ENCODE measurements around the gene KRTAP29-1.
A peak's percentile ranks its signal among the peaks of the same experiment; 100 is the strongest.

Gene KRTAP29-1

GRCh38 chr17:41327411-41328120 is 24.9 kb upstream of the KRTAP29-1 start:
- no peak for DNase-seq

GRCh38 chr17:41326173-41327145 is 23.8 kb upstream of the KRTAP29-1 start:
- no peak for DNase-seq

DNA sequence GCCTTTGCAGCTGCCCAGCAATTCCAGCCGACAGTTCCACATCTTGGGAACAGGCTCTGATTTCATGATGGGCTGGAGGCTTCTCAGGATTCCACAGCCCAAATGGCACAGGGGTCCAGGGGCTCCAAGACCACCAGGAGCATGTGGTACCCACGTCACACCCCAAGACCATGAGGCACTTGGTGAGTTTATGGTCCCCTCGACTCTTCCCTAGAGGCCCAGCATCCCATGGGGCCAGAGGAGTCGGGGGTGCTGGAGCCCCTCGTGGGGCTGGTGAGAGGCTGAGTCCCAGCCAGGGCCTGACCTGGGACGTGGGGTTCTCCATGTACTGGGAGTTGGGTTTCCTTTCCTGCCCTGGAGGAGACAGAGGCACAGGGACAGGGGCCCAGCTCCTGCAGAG is 23.0 kb upstream of the KRTAP29-1 start:
- no peak for DNase-seq

DNA sequence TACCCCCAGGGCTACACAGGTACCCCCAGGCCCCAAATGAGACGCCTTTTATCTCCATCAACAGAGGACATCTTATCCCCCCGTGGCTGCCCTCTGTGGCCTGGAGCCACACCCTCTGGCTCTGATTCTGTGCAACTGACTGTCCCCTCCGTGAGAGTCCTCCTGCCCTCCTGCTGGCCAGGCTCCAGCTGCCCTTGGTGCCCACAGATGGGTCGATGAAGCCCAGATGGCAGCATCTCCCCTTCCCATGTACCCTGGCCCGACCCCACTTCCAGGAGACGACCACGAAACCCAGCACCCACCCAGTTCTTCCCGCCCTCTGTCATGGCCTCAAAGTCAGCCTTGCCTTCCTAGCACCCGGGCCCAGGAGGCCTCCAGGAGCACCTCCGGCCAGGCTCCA is 22.5 kb upstream of the KRTAP29-1 start:
- no peak for DNase-seq

- peak; percentile 13 for DNase-seq
Measured at GRCh38 chr17:41324180-41325075, 21.8 kb upstream of the KRTAP29-1 start.

- DNase-seq, result no peak
Measured at GRCh38 chr17:41322903-41323895, 20.5 kb upstream of the KRTAP29-1 start.

- peak; percentile 69 for DNase-seq
Measured at GRCh38 chr17:41322094-41322902, 19.6 kb upstream of the KRTAP29-1 start.

GRCh38 chr17:41318231-41318630 is 15.6 kb upstream of the KRTAP29-1 start:
- no peak for DNase-seq

DNA sequence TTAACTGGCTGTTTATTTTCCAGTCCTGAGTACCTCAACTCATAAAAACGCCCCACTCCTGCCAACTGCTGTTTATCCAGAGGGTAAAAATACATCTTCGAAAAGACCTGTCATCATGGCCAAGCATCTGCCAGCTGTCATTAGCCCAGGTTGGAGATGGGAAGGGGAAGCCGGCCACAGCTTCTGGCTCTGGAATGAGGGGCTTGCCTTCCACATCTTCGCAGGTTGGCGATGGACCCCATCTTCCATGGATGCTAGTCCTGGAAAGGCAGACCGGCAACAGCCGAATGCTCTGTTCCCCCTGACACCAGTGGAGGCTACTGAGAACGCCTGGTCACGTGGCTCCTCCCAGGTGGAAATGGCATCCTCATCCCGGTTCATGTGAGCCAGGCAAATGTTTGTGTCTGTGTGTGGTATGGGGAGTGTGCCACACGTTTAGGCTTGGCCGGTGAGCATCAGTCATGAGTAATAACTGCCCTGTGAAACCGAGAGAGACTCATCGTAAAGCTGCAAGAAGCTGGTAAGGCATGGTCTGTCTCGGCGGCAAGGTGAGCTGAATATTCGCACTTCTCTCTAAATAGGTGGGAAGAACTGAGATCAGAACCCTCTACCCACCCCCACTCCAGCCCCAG is 13.3 kb upstream of the KRTAP29-1 start:
- DNase-seq, result peak; percentile 66

DNA sequence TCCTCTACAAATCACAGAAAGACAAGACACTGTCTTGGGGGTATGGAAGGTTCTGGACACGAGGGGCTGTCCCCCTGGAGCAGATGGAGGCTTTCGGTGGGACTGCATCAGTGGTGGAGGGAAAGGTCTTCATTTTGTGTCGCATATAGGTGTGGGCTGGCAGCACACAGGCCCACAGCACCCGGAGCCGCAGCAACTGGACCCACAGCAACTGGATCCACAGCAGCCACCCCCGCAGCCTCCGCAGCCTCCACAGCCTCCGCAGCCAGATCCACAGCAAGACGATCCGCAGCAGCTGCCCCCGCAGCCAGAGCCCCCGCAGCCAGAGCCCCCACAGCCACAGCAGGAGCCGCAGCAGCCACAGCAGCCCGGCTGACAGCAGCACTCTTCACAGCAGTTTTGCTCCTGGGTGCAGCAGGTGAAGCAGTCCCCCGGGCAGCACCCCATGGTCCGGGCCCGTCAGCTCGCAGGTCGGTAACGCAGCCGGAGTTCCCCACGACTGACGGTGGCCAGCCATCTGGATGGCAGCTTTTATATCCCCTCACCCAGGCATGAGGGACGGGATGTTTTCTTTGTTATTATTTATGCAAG is 12.6 kb upstream of the KRTAP29-1 start, which contains the start of gene KRTAP17-1:
KRTAP17-1 (minus strand) TSS at position 507 of the 591 bp plus-strand sequence; CDS start at position 447, 60 bp downstream.
- no peak for DNase-seq

GRCh38 chr17:41311111-41311510 is 8.5 kb upstream of the KRTAP29-1 start:
- DNase-seq, result no peak

DNA sequence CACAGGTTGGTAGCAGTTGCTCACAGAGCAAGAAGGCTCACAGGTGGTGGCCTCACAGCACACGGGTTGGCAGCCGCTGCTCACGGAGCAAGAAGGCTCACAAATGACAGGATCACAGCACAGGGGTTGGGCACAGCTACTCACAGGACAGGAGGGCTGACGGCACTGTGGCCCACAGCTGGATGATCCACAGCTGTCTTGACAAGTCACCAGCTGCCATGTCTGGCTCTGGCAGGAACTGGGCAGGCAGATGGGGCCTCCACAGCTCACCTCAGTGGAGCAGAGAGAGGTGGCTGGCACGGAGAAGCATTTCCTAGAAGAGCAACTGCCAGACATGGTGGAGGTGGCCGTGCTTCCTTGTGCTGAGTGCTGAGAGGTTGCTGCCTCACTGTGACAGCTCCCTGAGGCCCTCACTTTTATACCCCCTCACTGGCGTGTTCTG is 6.3 kb upstream of the KRTAP29-1 start, which contains the start of gene KRTAP16-1:
KRTAP16-1 (minus strand) TSS at position 392 of the 442 bp plus-strand sequence; CDS start at position 336, 56 bp downstream.
- DNase-seq, result no peak

DNA sequence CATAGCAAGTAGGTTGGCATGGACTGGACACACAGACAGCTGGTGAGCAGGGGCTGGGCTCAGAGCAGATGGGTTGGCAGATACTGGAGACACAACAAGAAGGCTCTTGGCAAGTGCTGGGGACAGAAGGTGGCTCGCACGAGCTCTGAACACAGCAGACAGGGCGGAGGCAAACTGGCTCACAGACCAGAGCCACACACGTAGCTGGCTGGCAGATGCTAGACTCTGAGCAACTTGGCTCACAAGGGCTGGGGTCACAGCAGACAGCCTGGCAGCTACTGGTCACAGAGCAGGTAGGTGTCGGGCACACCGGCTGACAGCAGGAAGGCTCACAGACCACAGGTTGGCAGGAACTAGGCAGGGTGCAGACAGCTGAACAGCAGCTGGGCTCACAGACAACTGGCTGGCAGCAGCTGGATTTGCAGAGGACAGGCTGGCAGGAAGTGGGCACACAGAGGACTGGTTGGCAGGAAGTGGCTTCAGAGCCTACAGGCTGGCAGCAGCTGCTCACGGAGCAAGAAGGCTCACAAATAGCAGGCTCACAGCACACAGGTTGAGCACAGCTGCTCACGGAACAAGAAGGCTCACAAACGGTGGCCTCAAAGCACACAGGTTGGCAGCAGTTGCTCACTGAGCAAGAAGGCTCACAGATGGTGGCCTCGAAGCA is 5.7 kb upstream of the KRTAP29-1 start:
- peak; percentile 28 for DNase-seq

GRCh38 chr17:41307647-41308046 is 5.0 kb upstream of the KRTAP29-1 start:
- no peak for DNase-seq

DNA sequence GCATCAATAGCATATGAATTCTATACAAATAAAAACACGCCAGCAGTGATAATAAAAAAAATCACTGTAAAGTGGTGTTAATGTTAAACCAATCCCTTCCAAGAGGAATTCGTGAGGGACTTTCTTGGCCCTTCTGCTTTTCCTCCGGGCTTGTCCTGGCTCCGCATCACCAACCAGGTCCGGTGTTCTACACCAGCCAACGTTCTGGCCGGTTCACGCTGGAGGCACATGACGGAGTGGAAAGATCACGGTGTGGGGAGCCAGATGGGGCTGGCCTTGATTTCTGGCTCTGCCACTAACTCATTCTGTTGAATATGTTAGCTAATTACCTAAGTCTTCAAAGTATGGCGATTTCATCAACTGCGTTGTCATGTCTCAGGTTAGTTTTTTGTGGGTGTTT is 1.4 kb upstream of the KRTAP29-1 start:
- no peak for DNase-seq

DNA sequence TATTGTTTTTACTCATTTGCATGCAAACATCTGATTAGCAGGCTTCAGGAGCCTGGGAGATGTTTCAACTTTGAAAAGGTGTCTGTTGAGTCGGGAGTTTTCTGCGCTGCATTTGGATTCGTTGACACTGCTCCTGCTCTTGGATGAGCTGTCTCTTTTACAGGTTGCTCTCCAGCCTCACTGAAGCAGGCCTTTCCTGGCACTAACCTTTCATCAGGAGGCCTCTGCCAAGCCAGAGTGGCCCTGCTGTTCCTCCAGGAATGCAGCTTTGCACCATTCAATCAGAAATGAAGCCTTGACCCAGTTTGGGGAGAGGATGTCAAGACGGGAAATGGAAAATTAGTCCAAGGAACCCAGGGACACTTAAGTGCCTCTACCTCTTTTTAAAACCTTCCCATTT is 330 bp upstream of the KRTAP29-1 start:
- DNase-seq, result no peak

DNA sequence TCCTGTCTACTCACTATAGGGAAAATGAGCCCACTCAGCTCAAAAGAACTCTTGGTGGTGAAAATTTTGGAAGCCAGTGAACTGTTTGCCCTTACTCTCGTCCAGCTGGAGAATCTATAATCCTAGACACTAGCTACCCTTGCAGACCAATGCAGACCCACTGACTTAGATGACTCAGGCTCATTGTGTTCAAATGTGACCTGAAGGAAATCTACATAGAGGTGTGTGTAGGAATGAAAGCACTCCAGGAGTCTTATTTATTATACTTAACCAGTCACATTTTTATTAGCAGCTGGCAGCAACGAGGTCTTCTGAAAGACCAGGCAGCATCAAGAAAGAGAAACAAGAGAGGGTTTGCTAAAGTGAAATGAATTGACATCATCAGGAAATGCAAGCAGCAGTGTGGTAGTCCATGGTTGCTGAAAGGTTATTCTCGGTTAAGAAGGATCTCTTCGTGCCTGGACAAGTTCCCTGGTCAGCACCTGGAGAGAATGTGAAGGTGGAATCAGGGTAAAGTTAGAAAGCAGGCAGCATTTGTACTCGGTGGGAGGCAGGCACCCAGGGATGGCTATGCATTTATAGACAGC is 1.4 kb downstream of the KRTAP29-1 start:
- DNase-seq, result no peak

- no peak for DNase-seq
Measured at GRCh38 chr17:41298458-41299135, 4.1 kb downstream of the KRTAP29-1 start.
